Middle frontal gyrus (tissue), 1 donor: ENCODE results near the gene ADSS1.

Source experiments
- DNase-seq: peaks from one replicate; pipeline ENCODE4 v3.0.0-alpha.2; 2015; ENCODE audit warnings: low spot score; ENCODE audit errors: extremely low spot score

The ADSS1 gene

DNA sequence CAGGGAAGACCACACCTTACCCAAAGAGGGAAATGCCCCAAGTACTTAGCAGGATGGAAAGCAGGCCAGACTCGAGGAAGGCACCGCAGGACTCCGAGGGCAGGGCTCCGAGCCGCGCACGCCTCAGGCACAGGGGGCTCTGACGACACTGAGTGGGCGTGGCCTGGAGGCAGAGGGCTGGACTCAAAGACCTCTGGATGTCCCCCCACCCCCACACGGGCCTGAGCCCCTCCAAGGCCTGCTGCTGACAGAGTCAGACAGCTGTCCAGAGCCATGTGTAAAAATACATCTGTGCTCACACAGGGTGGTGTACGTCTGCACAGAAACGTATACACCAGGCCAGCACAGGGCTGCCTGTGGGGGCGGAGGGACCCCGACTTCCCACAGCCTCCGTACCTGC, 70.1 kb downstream of the ADSS1 start:
- DNase-seq: no peak

- no peak for DNase-seq
Measured at GRCh38 chr14:104794631-104794992, 70.6 kb downstream of the ADSS1 start.

GRCh38 chr14:104794993-104795780, 71.2 kb downstream of the ADSS1 start, which contains the start of gene AKT1:
AKT1 (minus strand) TSS chr14:104795748; CDS start chr14:104792643, 3,105 bp downstream.
- no peak for DNase-seq

GRCh38 chr14:104795781-104796686, 72.0 kb downstream of the ADSS1 start:
- no peak for DNase-seq

DNA sequence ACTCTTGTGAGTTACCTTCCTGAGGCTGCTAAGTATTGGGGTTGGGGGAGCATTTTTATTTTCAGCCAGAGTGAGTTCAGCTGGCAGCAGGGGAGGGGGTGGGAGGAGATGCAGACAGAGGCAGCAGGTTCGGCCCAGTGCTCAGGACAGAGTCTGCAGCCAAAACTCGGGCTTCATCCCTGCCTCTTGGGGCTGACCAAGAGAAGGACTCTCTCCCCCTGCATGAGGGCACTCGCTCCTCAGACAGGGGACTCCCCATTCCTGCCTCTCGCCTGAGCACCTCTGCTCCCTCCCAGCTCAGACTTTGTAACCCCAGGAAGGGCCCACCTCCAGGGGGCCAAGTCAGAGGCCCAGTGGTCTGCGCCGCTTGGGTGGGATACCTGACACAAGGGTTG, 72.7 kb downstream of the ADSS1 start:
- DNase-seq: no peak
